Lower leg skin (tissue), 3 donors: Measurements from ENCODE around the gene HDLBP.

Experiments
- CTCF ChIP-seq, 3 donors: fragments of 450-650 bp; IDR thresholded peaks; one replicate each; pipeline ENCODE4 v1.5.1; 2016; ENCODE audit warnings: antibody characterized with exemption in 3 of 3, mild to moderate bottlenecking in 3 of 3, moderate library complexity in 2 of 3
- POLR2A ChIP-seq, 2 donors: fragments of 450-650 bp; IDR thresholded peaks; one replicate each; pipeline ENCODE4 v1.6.1; 2016 to 2017; ENCODE audit warnings: antibody characterized with exemption in 2 of 2, mild to moderate bottlenecking in 1 of 2, moderate library complexity in 1 of 2

- TF ChIP-seq CTCF (IDR thresholded peaks at IDR 0.05) (no peak), POLR2A (IDR thresholded peaks at IDR 0.05) (no peak)
These were observed 11.3 kb downstream of the HDLBP start for GRCh38 chr2:241304039-241304670.
